Measurements from ENCODE around the gene ZNF532.

The ZNF532 gene

GRCh38 chr18:58886864-58887612 lies 22.4 kb downstream of the ZNF532 start:
- Mint-ChIP-seq H3K4me1 (peaks cover 20% of the 10 kb centered on the region), H3K4me3 (no peak overlapping the region), H3K27me3 (ENCODE audit: low read depth) (no peaks in the 10 kb centered on the region), H3K27ac (peak overlapping the region; percentile 69 to 84 (median 77)), H3K9me3 (no peaks in the 10 kb centered on the region), H3K36me3 (ENCODE audit: low read depth) (peaks cover 57% of the 10 kb centered on the region)
- TF ChIP-seq CTCF (IDR thresholded peaks at IDR 0.05; ENCODE audit: unreplicated experiment in 3 of 3), result no peak

GRCh38 chr18:58887613-58887963 lies 22.9 kb downstream of the ZNF532 start:
- peaks cover 26% of the 10 kb centered on the region for H3K4me1 Mint-ChIP-seq
- TF ChIP-seq CTCF (IDR thresholded peaks at IDR 0.05; ENCODE audit: unreplicated experiment in 3 of 3), result no peak
- H3K27me3 Mint-ChIP-seq (ENCODE audit: low read depth), result no peaks in the 10 kb centered on the region
- no peak overlapping the region for H3K4me3 Mint-ChIP-seq
- H3K36me3 Mint-ChIP-seq (ENCODE audit: low read depth), result peaks cover 58% of the 10 kb centered on the region
- no peaks in the 10 kb centered on the region for H3K9me3 Mint-ChIP-seq
- peak overlapping the region; percentile 69 to 84 (median 77) for H3K27ac Mint-ChIP-seq

GRCh38 chr18:58891776-58892175 lies 27.1 kb downstream of the ZNF532 start:
- peaks cover 55% of the 10 kb centered on the region for H3K36me3 Mint-ChIP-seq (ENCODE audit: low read depth)
- H3K4me1 Mint-ChIP-seq, result peaks cover 49% of the 10 kb centered on the region
- H3K27ac Mint-ChIP-seq, result peak overlapping the region; percentile 91 to 92 (median 92)
- no peaks in the 10 kb centered on the region for H3K9me3 Mint-ChIP-seq
- peak overlapping the region; percentile 34 to 58 (median 57) for H3K4me3 Mint-ChIP-seq
- H3K27me3 Mint-ChIP-seq (ENCODE audit: low read depth), result no peaks in the 10 kb centered on the region
- TF ChIP-seq CTCF (IDR thresholded peaks at IDR 0.05; ENCODE audit: unreplicated experiment in 3 of 3), result no peak

GRCh38 chr18:58892488-58892887 lies 27.8 kb downstream of the ZNF532 start:
- no peaks in the 10 kb centered on the region for H3K27me3 Mint-ChIP-seq (ENCODE audit: low read depth)
- peak overlapping the region; percentile 91 to 92 (median 92) for H3K27ac Mint-ChIP-seq
- no peaks in the 10 kb centered on the region for H3K9me3 Mint-ChIP-seq
- TF ChIP-seq CTCF (IDR thresholded peaks at IDR 0.05; ENCODE audit: unreplicated experiment in 3 of 3), result no peak
- H3K4me1 Mint-ChIP-seq, result peaks cover 44% of the 10 kb centered on the region
- H3K36me3 Mint-ChIP-seq (ENCODE audit: low read depth), result peaks cover 52% of the 10 kb centered on the region
- H3K4me3 Mint-ChIP-seq, result no peak overlapping the region

- Mint-ChIP-seq H3K9me3 (no peaks in the 10 kb centered on the region), H3K4me3 (no peak overlapping the region), H3K27ac (peak overlapping the region in 2 of 3 experiments; percentile 16 to 25), H3K36me3 (ENCODE audit: low read depth) (peaks cover 48% of the 10 kb centered on the region), H3K4me1 (peaks cover 42% of the 10 kb centered on the region), H3K27me3 (ENCODE audit: low read depth) (no peaks in the 10 kb centered on the region)
- no peak for TF ChIP-seq CTCF (IDR thresholded peaks at IDR 0.05; ENCODE audit: unreplicated experiment in 3 of 3)
Measured at GRCh38 chr18:58893388-58894099, 28.9 kb downstream of the ZNF532 start.

All from nephron (organoid).